OCI-LY7 (cell line): ENCODE measurements around the gene SPCS2. TPM values are rescaled to one million over a fixed set of nuclear protein-coding genes. Genes with fewer than 3 reads are reported as not detected.
"Not testable (repeated sequence)": the region's sequence is repeated elsewhere in the genome, so short reads cannot be mapped to it uniquely, and the experiment has no call there.

ENCODE experiments used
- BruUV-seq: library from RNA; stranded (reverse); fragments of 400-500 nt; replicated peaks from 2 replicates; lab custom pipeline; 2021; lab: Mats Ljungman, UMichigan
- CTCF ChIA-PET: fragments of 300-600 bp; sonication (Branson Sonifier 250); formaldehyde crosslinking; loops from one replicate; lab custom pipeline; 2022; ENCODE audit warnings: antibody characterized with exemption; ENCODE audit not compliant: unreplicated experiment; lab: Charles Lee
- POLR2A ChIA-PET: fragments of 300-600 bp; sonication (Branson Sonifier 250); formaldehyde crosslinking; loops from one replicate; lab custom pipeline; 2022; ENCODE audit warnings: antibody characterized with exemption; lab: Charles Lee
- DNase-seq: peaks from one replicate; pipeline ENCODE4 v3.0.0-alpha.2; 2015; ENCODE audit warnings: low spot score
- H2AFZ ChIP-seq: fragments of 200-600 bp; sonication (generic), shearing (Covaris generic); 2 replicates; pipeline ENCODE4 v1.6.1; 2014; ENCODE audit warnings: mild to moderate bottlenecking, antibody characterized with exemption, low read length, moderate library complexity
- H3K27ac ChIP-seq: fragments of 200-600 bp; sonication (generic); 2 replicates; pipeline ENCODE4 v1.5.1; 2014; ENCODE audit warnings: mixed run types, low read depth, mild to moderate bottlenecking, moderate library complexity, low read length, inconsistent platforms; ENCODE audit not compliant: poor library complexity, severe bottlenecking
- H3K36me3 ChIP-seq: fragments of 200-600 bp; sonication (generic); 2 replicates; pipeline ENCODE4 v1.6.1; 2014; ENCODE audit warnings: mild to moderate bottlenecking, antibody characterized with exemption, low read length, moderate library complexity, mixed read lengths; ENCODE audit not compliant: insufficient read depth
- H3K4me1 ChIP-seq: fragments of 200-600 bp; sonication (generic); 2 replicates; pipeline ENCODE4 v1.5.1; 2014; ENCODE audit warnings: mild to moderate bottlenecking, low read length; ENCODE audit not compliant: insufficient read depth, poor library complexity, severe bottlenecking
- H3K4me2 ChIP-seq: fragments of 200-600 bp; sonication (generic); 2 replicates; pipeline ENCODE4 v1.6.1; 2014; ENCODE audit warnings: mild to moderate bottlenecking, low read length
- H3K4me3 ChIP-seq: fragments of 200-600 bp; sonication (generic); 2 replicates; pipeline ENCODE4 v1.5.1; 2014; ENCODE audit warnings: mild to moderate bottlenecking, low read depth, low read length; ENCODE audit not compliant: poor library complexity, severe bottlenecking
- H3K79me2 ChIP-seq: fragments of 200-600 bp; sonication (generic); 2 replicates; pipeline ENCODE4 v1.6.1; 2016; ENCODE audit warnings: low read depth, mild to moderate bottlenecking, low read length, moderate library complexity, mixed read lengths; ENCODE audit not compliant: insufficient read depth
- H3K9me2 ChIP-seq: fragments of 200-600 bp; sonication (generic); 2 replicates; pipeline ENCODE4 v1.6.1; 2016; ENCODE audit warnings: mild to moderate bottlenecking, low read length, mixed read lengths; ENCODE audit not compliant: insufficient read depth
- H3K9me3 ChIP-seq: fragments of 200-600 bp; sonication (generic); 2 replicates; pipeline ENCODE4 v1.6.1; 2014; ENCODE audit warnings: mild to moderate bottlenecking, mixed run types, low read length, mixed read lengths
- H4K20me1 ChIP-seq: fragments of 200-600 bp; sonication (generic); 2 replicates; pipeline ENCODE4 v1.6.1; 2014; ENCODE audit warnings: mild to moderate bottlenecking, antibody characterized with exemption, low read length, moderate library complexity, mixed read lengths; ENCODE audit not compliant: insufficient read depth
- EZH2phosphoT487 ChIP-seq: fragments of 200-600 bp; sonication (generic); IDR thresholded peaks from 2 replicates; pipeline ENCODE4 v1.6.1; 2018; ENCODE audit warnings: low read depth, borderline replicate concordance, mild to moderate bottlenecking, mixed run types, antibody characterized with exemption, low read length, moderate library complexity, mixed read lengths
- intact Hi-C: fragments of 100-400 bp; cut with micrococcal nuclease; formaldehyde crosslinking; loops from one replicate; pipeline ENCODE4 v1.10.0; 2022; ENCODE audit not compliant: unreplicated experiment
- total RNA-seq, 2 experiments: library from RNA; depleted of rRNA in 1 of 2; stranded (reverse); fragments of >200 nt in 1 of 2; shearing (Covaris generic) in 1 of 2; gene quantifications; 2 replicates each; pipeline ENCODE4 v1.2.3, GENCODE V29; 2014 to 2022
- TF ChIP-seq, protein P1 (sequence below): fragments of 200-600 bp; sonication (generic); conservative IDR thresholded peaks from 2 replicates; pipeline ENCODE4 v1.5.1; 2014; ENCODE audit warnings: mild to moderate bottlenecking, antibody characterized with exemption, low read length, moderate library complexity, mixed read lengths

Gene SPCS2
- total RNA-seq, 2 experiments from 2014 or later, result 39.6 to 212 TPM

- POLR2A ChIA-PET, intact Hi-C loops, H3K4me2 ChIP-seq, DNase-seq, H4K20me1 ChIP-seq, H3K4me3 ChIP-seq, H3K79me2 ChIP-seq, H3K4me1 ChIP-seq, H3K9me2 ChIP-seq, BruUV-seq, H2AFZ ChIP-seq, H3K9me3 ChIP-seq, CTCF ChIA-PET, H3K27ac ChIP-seq: not testable (repeated sequence)
- peaks cover 12% of the 10 kb centered on the region for H3K36me3 ChIP-seq
These were observed 71.3 kb downstream of the SPCS2 start for GRCh38 chr11:75020328-75020727.

GRCh38 chr11:75022296-75022695 lies 73.2 kb downstream of the SPCS2 start:
- TF ChIP-seq EZH2phosphoT487, result no peak
- TF ChIP-seq, protein P1, sequence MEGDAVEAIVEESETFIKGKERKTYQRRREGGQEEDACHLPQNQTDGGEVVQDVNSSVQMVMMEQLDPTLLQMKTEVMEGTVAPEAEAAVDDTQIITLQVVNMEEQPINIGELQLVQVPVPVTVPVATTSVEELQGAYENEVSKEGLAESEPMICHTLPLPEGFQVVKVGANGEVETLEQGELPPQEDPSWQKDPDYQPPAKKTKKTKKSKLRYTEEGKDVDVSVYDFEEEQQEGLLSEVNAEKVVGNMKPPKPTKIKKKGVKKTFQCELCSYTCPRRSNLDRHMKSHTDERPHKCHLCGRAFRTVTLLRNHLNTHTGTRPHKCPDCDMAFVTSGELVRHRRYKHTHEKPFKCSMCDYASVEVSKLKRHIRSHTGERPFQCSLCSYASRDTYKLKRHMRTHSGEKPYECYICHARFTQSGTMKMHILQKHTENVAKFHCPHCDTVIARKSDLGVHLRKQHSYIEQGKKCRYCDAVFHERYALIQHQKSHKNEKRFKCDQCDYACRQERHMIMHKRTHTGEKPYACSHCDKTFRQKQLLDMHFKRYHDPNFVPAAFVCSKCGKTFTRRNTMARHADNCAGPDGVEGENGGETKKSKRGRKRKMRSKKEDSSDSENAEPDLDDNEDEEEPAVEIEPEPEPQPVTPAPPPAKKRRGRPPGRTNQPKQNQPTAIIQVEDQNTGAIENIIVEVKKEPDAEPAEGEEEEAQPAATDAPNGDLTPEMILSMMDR, result no peak
- Histone ChIP-seq H3K4me1 (no peaks in the 10 kb centered on the region), H3K4me3 (no peak overlapping the region), H3K79me2 (no peaks in the 10 kb centered on the region), H3K36me3 (no peaks in the 10 kb centered on the region), H4K20me1 (no peaks in the 10 kb centered on the region), H2AFZ (no peak overlapping the region), H3K27ac (no peak overlapping the region), H3K4me2 (no peak overlapping the region), H3K9me2 (no peaks in the 10 kb centered on the region), H3K9me3 (peaks cover 6% of the 10 kb centered on the region; the same call in 1 of the 2 replicates)
- CTCF ChIA-PET, result interaction anchor here (0.6 to 2.6 kb wide), 5 partner anchors 10 to 183 kb away, joined by 3 to 14 read pairs (median 4); no protein-coding TSS in a partner anchor
- BruUV-seq, result no TSS peak
- no peak for DNase-seq
- POLR2A ChIA-PET, result interaction anchor here (1.4 kb wide), 1 partner anchor 92 kb away, joined by 3 read pairs; no protein-coding TSS in a partner anchor
- intact Hi-C loops, result loop anchor here (2.0 kb wide), 1 partner anchor 57 kb away; no protein-coding TSS in a partner anchor

GRCh38 chr11:75022759-75023396 lies 73.8 kb downstream of the SPCS2 start:
- POLR2A ChIA-PET, result interaction anchor here (1.4 kb wide), 1 partner anchor 93 kb away, joined by 3 read pairs; no protein-coding TSS in a partner anchor
- Histone ChIP-seq H3K36me3 (no peaks in the 10 kb centered on the region), H3K4me2 (no peak overlapping the region), H2AFZ (no peak overlapping the region), H3K4me3 (no peak overlapping the region), H3K27ac (no peak overlapping the region), H3K9me2 (no peaks in the 10 kb centered on the region), H3K9me3 (peaks cover 6% of the 10 kb centered on the region; the same call in 1 of the 2 replicates), H3K4me1 (no peaks in the 10 kb centered on the region), H4K20me1 (no peaks in the 10 kb centered on the region), H3K79me2 (no peaks in the 10 kb centered on the region)
- intact Hi-C loops, result loop anchor here (1.0 to 2.0 kb wide), 5 partner anchors 51 to 225 kb away; no protein-coding TSS in a partner anchor
- peak; percentile 80 for DNase-seq
- CTCF ChIA-PET, result interaction anchor here (0.6 to 2.6 kb wide), 6 partner anchors 11 to 182 kb away, joined by 3 to 14 read pairs (median 4); no protein-coding TSS in a partner anchor
- TF ChIP-seq, protein P1, result peak; percentile 98
- no peak for TF ChIP-seq EZH2phosphoT487
- no TSS peak for BruUV-seq
